Fibroblast of lung (primary cell): ENCODE results near the gene CERS3.

Source experiments
- EZH2 ChIP-seq: IDR thresholded peaks from 2 replicates; pipeline ENCODE4 v1.5.1; 2012; ENCODE audit warnings: low read length, control low read depth, mild to moderate bottlenecking; ENCODE audit errors: missing control alignments
- TF ChIP-seq, protein P1 (sequence below), 2 donors: IDR thresholded peaks in 1 of 2; conservative IDR thresholded peaks in 1 of 2; 1 replicate in 1 of 2; 2 replicates in 1 of 2; pipeline ENCODE4 v1.5.1; 2011 to 2012; ENCODE audit warnings: low read length in 2 of 2, control low read depth in 1 of 2, inconsistent platforms in 1 of 2, low read depth in 1 of 2, mild to moderate bottlenecking in 1 of 2

DNA sequence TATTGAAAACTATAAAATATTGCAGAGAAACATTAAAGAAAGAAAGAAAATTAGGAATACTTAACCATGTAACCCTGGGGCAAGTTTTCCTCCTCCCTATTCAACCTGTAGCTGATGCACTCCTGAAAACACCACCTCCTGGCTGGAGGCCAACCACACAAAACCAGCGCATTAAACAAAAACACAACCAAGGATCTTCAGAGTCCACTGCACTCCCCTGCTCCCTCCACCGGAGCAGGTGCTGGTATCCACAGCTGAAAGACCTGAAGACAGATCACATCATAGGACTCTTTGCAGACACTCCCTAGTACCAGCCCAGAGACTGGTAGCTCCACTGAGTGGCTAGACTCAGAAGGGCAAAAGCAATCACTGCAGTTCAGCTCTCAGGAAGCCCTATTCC lies 173.4 kb downstream of the CERS3 start:
- no peak for TF ChIP-seq EZH2
- TF ChIP-seq, protein P1, sequence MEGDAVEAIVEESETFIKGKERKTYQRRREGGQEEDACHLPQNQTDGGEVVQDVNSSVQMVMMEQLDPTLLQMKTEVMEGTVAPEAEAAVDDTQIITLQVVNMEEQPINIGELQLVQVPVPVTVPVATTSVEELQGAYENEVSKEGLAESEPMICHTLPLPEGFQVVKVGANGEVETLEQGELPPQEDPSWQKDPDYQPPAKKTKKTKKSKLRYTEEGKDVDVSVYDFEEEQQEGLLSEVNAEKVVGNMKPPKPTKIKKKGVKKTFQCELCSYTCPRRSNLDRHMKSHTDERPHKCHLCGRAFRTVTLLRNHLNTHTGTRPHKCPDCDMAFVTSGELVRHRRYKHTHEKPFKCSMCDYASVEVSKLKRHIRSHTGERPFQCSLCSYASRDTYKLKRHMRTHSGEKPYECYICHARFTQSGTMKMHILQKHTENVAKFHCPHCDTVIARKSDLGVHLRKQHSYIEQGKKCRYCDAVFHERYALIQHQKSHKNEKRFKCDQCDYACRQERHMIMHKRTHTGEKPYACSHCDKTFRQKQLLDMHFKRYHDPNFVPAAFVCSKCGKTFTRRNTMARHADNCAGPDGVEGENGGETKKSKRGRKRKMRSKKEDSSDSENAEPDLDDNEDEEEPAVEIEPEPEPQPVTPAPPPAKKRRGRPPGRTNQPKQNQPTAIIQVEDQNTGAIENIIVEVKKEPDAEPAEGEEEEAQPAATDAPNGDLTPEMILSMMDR (conservative IDR thresholded peaks at IDR 0.05 in 1 of 2, IDR thresholded peaks at IDR 0.05 in 1 of 2; ENCODE audit: low read depth in 1 of 2, low read length in 2 of 2): no peak
